Activated CD8-positive, alpha-beta T cell treated with anti-CD3 and anti-CD28 coated beads for 36 hours (primary cell): ENCODE results near the gene TMEM202. TPM values are rescaled to one million over a fixed set of nuclear protein-coding genes. Genes with fewer than 3 reads are reported as not detected.

Source experiments
- ATAC-seq: fragments of 200-7000 bp; cut with Tn5 transposase; one replicate; pipeline ENCODE4 v1.10.0; 2021; ENCODE audit warnings: mild to moderate bottlenecking, moderate library complexity
- CTCF ChIA-PET: fragments of 350-600 bp; sonication (Branson Sonifier 250); formaldehyde crosslinking; loops from one replicate; lab custom pipeline; 2021; ENCODE audit warnings: antibody characterized with exemption; lab: Charles Lee
- POLR2A ChIA-PET: fragments of 350-600 bp; sonication (Branson Sonifier 250); formaldehyde crosslinking; loops from one replicate; lab custom pipeline; 2021; ENCODE audit warnings: antibody characterized with exemption; lab: Charles Lee
- DNase-seq: peaks from one replicate; pipeline ENCODE4 v3.0.0-alpha.2; 2020
- H3K27ac Mint-ChIP-seq: one replicate; pipeline ENCODE4 v1.8.0; 2021; ENCODE audit warnings: mild to moderate bottlenecking, mixed read lengths
- H3K27me3 Mint-ChIP-seq: one replicate; pipeline ENCODE4 v1.8.0; 2021; ENCODE audit warnings: mixed read lengths
- H3K36me3 Mint-ChIP-seq: one replicate; pipeline ENCODE4 v1.8.0; 2021; ENCODE audit warnings: low read depth, mixed read lengths
- H3K4me1 Mint-ChIP-seq: one replicate; pipeline ENCODE4 v1.8.0; 2021; ENCODE audit warnings: low read depth, mixed read lengths
- H3K4me3 Mint-ChIP-seq: one replicate; pipeline ENCODE4 v1.8.0; 2021; ENCODE audit warnings: mild to moderate bottlenecking, moderate library complexity, mixed read lengths
- H3K9me3 Mint-ChIP-seq: one replicate; pipeline ENCODE4 v1.8.0; 2021; ENCODE audit warnings: mixed read lengths
- intact Hi-C: fragments of 100-400 bp; cut with micrococcal nuclease; formaldehyde crosslinking; loops from one replicate; pipeline ENCODE4 v1.10.0; 2022
- total RNA-seq, 2 experiments: library from RNA; stranded (reverse); gene quantifications; one replicate each; pipeline ENCODE4 v1.2.3, GENCODE V29; 2021
- TF ChIP-seq, protein P1 (sequence below): fragments of 200-600 bp; IDR thresholded peaks from one replicate; pipeline ENCODE4 v1.8.0; 2022; ENCODE audit warnings: antibody characterized with exemption, mild to moderate bottlenecking

Gene TMEM202
- total RNA-seq, 2 experiments from 2014 or later: not detected

DNA sequence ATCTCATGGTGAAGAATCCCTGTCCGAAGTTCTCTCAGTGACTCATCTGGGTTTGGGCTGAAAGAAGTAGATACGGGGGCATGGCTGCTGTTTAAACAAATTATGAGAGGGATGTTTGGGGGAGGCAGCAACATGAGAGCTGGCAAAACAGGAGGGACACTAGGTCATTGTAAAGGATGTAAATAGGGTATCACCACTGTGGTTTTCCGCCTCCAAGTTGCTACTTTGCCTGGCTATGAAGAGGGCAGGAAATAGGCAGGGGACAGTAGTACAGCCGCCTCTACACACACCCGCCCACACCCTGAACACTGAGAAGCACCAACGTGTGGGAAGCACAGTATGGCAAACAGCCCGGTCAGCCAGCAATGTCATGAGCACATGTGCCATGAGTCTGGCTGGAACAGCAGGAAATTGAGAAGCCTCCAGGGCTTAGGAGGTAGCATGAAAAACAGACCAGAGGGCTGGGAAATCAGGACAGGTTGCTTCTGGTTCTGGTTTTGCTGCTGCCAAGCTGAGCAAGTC is 39.4 kb upstream of the TMEM202 start:
- peaks cover 9% of the 10 kb centered on the region for H3K4me1 Mint-ChIP-seq
- ATAC-seq: peak; percentile 45
- no peak overlapping the region for H3K4me3 Mint-ChIP-seq
- no peaks in the 10 kb centered on the region for H3K9me3 Mint-ChIP-seq
- POLR2A ChIA-PET: no interaction called here
- DNase-seq: peak; percentile 39
- CTCF ChIA-PET: no interaction called here
- no peaks in the 10 kb centered on the region for H3K27me3 Mint-ChIP-seq
- intact Hi-C loops: no loop called here
- H3K36me3 Mint-ChIP-seq: peaks cover 4% of the 10 kb centered on the region
- H3K27ac Mint-ChIP-seq: peak overlapping the region; percentile 22
- TF ChIP-seq, protein P1, sequence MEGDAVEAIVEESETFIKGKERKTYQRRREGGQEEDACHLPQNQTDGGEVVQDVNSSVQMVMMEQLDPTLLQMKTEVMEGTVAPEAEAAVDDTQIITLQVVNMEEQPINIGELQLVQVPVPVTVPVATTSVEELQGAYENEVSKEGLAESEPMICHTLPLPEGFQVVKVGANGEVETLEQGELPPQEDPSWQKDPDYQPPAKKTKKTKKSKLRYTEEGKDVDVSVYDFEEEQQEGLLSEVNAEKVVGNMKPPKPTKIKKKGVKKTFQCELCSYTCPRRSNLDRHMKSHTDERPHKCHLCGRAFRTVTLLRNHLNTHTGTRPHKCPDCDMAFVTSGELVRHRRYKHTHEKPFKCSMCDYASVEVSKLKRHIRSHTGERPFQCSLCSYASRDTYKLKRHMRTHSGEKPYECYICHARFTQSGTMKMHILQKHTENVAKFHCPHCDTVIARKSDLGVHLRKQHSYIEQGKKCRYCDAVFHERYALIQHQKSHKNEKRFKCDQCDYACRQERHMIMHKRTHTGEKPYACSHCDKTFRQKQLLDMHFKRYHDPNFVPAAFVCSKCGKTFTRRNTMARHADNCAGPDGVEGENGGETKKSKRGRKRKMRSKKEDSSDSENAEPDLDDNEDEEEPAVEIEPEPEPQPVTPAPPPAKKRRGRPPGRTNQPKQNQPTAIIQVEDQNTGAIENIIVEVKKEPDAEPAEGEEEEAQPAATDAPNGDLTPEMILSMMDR: no peak

DNA sequence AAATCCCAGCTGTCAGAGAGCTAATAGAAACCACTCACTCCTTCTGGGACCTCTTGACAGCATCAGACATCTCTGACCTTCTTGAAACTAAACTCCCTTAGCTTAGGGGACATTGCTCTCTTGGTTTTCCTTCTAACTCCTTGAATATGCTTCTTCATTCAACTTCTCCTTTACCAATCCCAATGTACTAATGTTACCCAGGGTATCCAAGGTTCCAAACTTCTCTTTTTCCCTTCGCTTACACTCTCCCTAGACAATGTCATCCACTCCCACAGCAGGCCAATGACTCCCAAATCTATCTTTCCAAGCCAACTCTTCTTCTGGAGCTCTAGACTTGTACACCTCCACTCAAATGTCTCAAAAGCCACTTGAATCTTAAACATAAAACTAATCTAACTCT is 36.9 kb upstream of the TMEM202 start:
- ATAC-seq: no peak
- TF ChIP-seq, protein P1: no peak

GRCh38 chr15:72365844-72366243 is 32.3 kb upstream of the TMEM202 start:
- intact Hi-C loops: no loop called here
- Mint-ChIP-seq H3K4me3 (no peak overlapping the region), H3K9me3 (no peaks in the 10 kb centered on the region), H3K27me3 (no peaks in the 10 kb centered on the region), H3K27ac (peak overlapping the region; percentile 39), H3K36me3 (peaks cover 10% of the 10 kb centered on the region), H3K4me1 (peaks cover 24% of the 10 kb centered on the region)
- POLR2A ChIA-PET: interaction anchor here (1.1 to 2.6 kb wide), 2 partner anchors 8 to 10 kb away, joined by 4 to 17 read pairs; partner anchors contain the start of gene HEXA
- peak; percentile 49 for DNase-seq
- CTCF ChIA-PET: interaction anchor here (1.3 kb wide), 1 partner anchor 53 kb away, joined by 3 read pairs; no protein-coding TSS in a partner anchor
- peak; percentile 88 for ATAC-seq
- TF ChIP-seq, protein P1: no peak

More for the DNA sequence above, 36.9 kb upstream of the TMEM202 start:
- no peaks in the 10 kb centered on the region for H3K9me3 Mint-ChIP-seq
- peaks cover 18% of the 10 kb centered on the region for H3K4me1 Mint-ChIP-seq
- no peaks in the 10 kb centered on the region for H3K27me3 Mint-ChIP-seq
- ChIA-PET POLR2A (no interaction called here), CTCF (no interaction called here)
- H3K36me3 Mint-ChIP-seq: peaks cover 2% of the 10 kb centered on the region
- no peak for DNase-seq
- H3K4me3 Mint-ChIP-seq: no peak overlapping the region
- intact Hi-C loops: no loop called here
- no peak overlapping the region for H3K27ac Mint-ChIP-seq

- H3K36me3 Mint-ChIP-seq: peaks cover 10% of the 10 kb centered on the region
- peaks cover 29% of the 10 kb centered on the region for H3K4me1 Mint-ChIP-seq
- POLR2A ChIA-PET: interaction anchor here (0.9 to 2.6 kb wide), 3 partner anchors 8 to 14 kb away, joined by 3 to 17 read pairs (median 3); partner anchors contain the start of gene HEXA
- CTCF ChIA-PET: no interaction called here
- H3K9me3 Mint-ChIP-seq: no peaks in the 10 kb centered on the region
- intact Hi-C loops: no loop called here
- no peak for ATAC-seq
- TF ChIP-seq, protein P1: no peak
- no peak overlapping the region for H3K27ac Mint-ChIP-seq
- no peak overlapping the region for H3K4me3 Mint-ChIP-seq
- H3K27me3 Mint-ChIP-seq: no peaks in the 10 kb centered on the region
- no peak for DNase-seq
Observed at GRCh38 chr15:72368325-72368724, 29.8 kb upstream of the TMEM202 start.

GRCh38 chr15:72368899-72369298 is 29.2 kb upstream of the TMEM202 start:
- intact Hi-C loops: no loop called here
- Mint-ChIP-seq H3K27me3 (no peaks in the 10 kb centered on the region), H3K36me3 (peaks cover 10% of the 10 kb centered on the region), H3K9me3 (no peaks in the 10 kb centered on the region), H3K4me1 (peaks cover 32% of the 10 kb centered on the region), H3K27ac (no peak overlapping the region), H3K4me3 (no peak overlapping the region)
- no peak for DNase-seq
- POLR2A ChIA-PET: interaction anchor here (0.9 kb wide), 1 partner anchor 14 kb away, joined by 3 read pairs; no protein-coding TSS in a partner anchor
- ATAC-seq: no peak
- CTCF ChIA-PET: interaction anchor here (0.9 kb wide), 1 partner anchor 16 kb away, joined by 3 read pairs; no protein-coding TSS in a partner anchor
- TF ChIP-seq, protein P1: no peak
